ENCODE measurements around the gene ADCY10. TPM values are rescaled to one million over a fixed set of nuclear protein-coding genes. Genes with fewer than 3 reads are reported as not detected.

The ADCY10 gene
- total RNA-seq, 1 experiment from 2014 or later: 0.20 TPM

GRCh38 chr1:167777269-167777650 is 136.7 kb downstream of the ADCY10 start:
- Histone ChIP-seq H2AK5ac (ENCODE audit: insufficient read length, low read length) (no peak overlapping the region), H3K14ac (ENCODE audit: insufficient read depth, low read length) (no peak overlapping the region), H4K5ac (ENCODE audit: insufficient read length, low read depth, low read length) (no peak overlapping the region), H3K9me3 (ENCODE audit: control insufficient read depth, low read depth, low read length) (no peaks in the 10 kb centered on the region), H2BK5ac (ENCODE audit: insufficient read length, low read length) (no peak overlapping the region), H3K9ac (ENCODE audit: extremely low read depth, insufficient read length, low read length) (no peak overlapping the region), H3K56ac (ENCODE audit: insufficient read length, low read depth, low read length) (no peak overlapping the region), H3K79me2 (ENCODE audit: insufficient read depth, low read length) (no peaks in the 10 kb centered on the region), H2BK20ac (ENCODE audit: low read depth, low read length, poor library complexity, severe bottlenecking) (no peak overlapping the region), H3T11ph (ENCODE audit: low read length) (no peak overlapping the region), H3K4me2 (ENCODE audit: insufficient read depth, insufficient read length, low read length) (no peak overlapping the region), H3K4me1 (ENCODE audit: insufficient read depth, low read length) (no peaks in the 10 kb centered on the region), H3K79me1 (ENCODE audit: insufficient read depth, low read depth, low read length, poor library complexity, severe bottlenecking) (no peaks in the 10 kb centered on the region), H3K18ac (ENCODE audit: insufficient read length, low read depth, low read length) (no peak overlapping the region), H3K23me2 (ENCODE audit: insufficient read length, low read depth, low read length, poor library complexity, severe bottlenecking) (no peaks in the 10 kb centered on the region), H4K91ac (ENCODE audit: insufficient read length, low read depth, low read length) (no peak overlapping the region), H4K8ac (replicated peaks; ENCODE audit: insufficient read length, low read depth, low read length) (no peak overlapping the region), H3K27ac (ENCODE audit: insufficient read length, low read depth, low read length) (no peak overlapping the region), H4K20me1 (ENCODE audit: control insufficient read depth, insufficient read depth, insufficient read length) (no peaks in the 10 kb centered on the region), H2BK120ac (ENCODE audit: low read depth, low read length, poor library complexity, severe bottlenecking) (no peak overlapping the region), H3K23ac (ENCODE audit: insufficient read length, low read depth, low read length) (no peak overlapping the region), H2AFZ (ENCODE audit: low read length) (no peak overlapping the region), H2BK15ac (ENCODE audit: low read depth, low read length) (no peak overlapping the region), H3K27me3 (ENCODE audit: insufficient read depth, low read length) (no peaks in the 10 kb centered on the region), H2BK12ac (ENCODE audit: insufficient read length, low read depth, low read length) (no peak overlapping the region), H3K4ac (ENCODE audit: low read depth, low read length) (no peak overlapping the region)
- no peak overlapping the region for H3K4me3 Mint-ChIP-seq
- H3K9me3 Mint-ChIP-seq: no peaks in the 10 kb centered on the region; a peak in 2 of 5 replicates
- H3K27ac Mint-ChIP-seq: no peak overlapping the region; a peak in 1 of 7 replicates
- TF ChIP-seq CTCF (conservative IDR thresholded peaks at IDR 0.05): no peak
- H3K4me1 Mint-ChIP-seq: no peaks in the 10 kb centered on the region
- DNase-seq: no peak
- peaks cover 32 to 64% (median 51%) of the 10 kb centered on the region in 3 experiments for H3K36me3 Mint-ChIP-seq (ENCODE audit: insufficient read depth in 1 of 3, low read depth in 3 of 3)
- peaks cover 7% of the 10 kb centered on the region for H3K27me3 Mint-ChIP-seq (ENCODE audit: low read depth)
- no CpG with 5 or more reads among the region's 5 CpGs for WGBS (ENCODE audit: extremely low coverage, insufficient read length, low lambda C conversion rate)

Measured in H9 (cell line).